Suprapubic skin (tissue), 4 donors: Measurements from ENCODE around the gene SLC15A3.

ENCODE experiments used
- CTCF ChIP-seq, 2 donors: fragments of 200-600 bp in 1 of 2; fragments of 450-650 bp in 1 of 2; sonication (generic) in 1 of 2; IDR thresholded peaks; one replicate each; pipeline ENCODE4 v1.5.1; 2016 to 2019; ENCODE audit warnings: antibody characterized with exemption in 2 of 2, mild to moderate bottlenecking in 1 of 2, moderate library complexity in 1 of 2
- EP300 ChIP-seq: sonication (generic); formaldehyde crosslinking; IDR thresholded peaks from one replicate; pipeline ENCODE4 v1.6.1; 2017; ENCODE audit warnings: antibody characterized with exemption
- POLR2A ChIP-seq, 2 donors: fragments of 450-650 bp; IDR thresholded peaks; one replicate each; pipeline ENCODE4 v1.6.1; 2017; ENCODE audit warnings: antibody characterized with exemption in 2 of 2, mild to moderate bottlenecking in 2 of 2, moderate library complexity in 2 of 2
- POLR2AphosphoS5 ChIP-seq, 3 donors: sonication (generic); formaldehyde crosslinking; IDR thresholded peaks; one replicate each; pipeline ENCODE4 v1.6.1; 2017; ENCODE audit warnings: antibody characterized with exemption in 3 of 3

GRCh38 chr11:60895687-60896086, 56.3 kb downstream of the SLC15A3 start:
- TF ChIP-seq POLR2A (IDR thresholded peaks at IDR 0.05) (no peak), CTCF (IDR thresholded peaks at IDR 0.05) (no peak), EP300 (no peak), POLR2AphosphoS5 (IDR thresholded peaks at IDR 0.05) (no peak)
